Left colon (tissue), 2 donors: ENCODE measurements around the gene RANBP1. TPM values are rescaled to one million over a fixed set of nuclear protein-coding genes. Genes with fewer than 3 reads are reported as not detected.

Experiments
- microRNA-seq, 2 donors: library from miRNA; unstranded; fragments of <30 nt; microRNA quantifications; one replicate each; pipeline versions ENCODE4 v1.1.0 to v1.2.0, GENCODE V29; 2020
- total RNA-seq, 2 donors: library from RNA; stranded (reverse); fragmentation: NEBNext Ultra II Directional; extraction: Animal tissue kit (Norgen Biotek cat#: 25700); gene quantifications; one replicate each; pipeline ENCODE4 v1.2.1, GENCODE V29; 2021
- donor health status: DM: no; HTN: no; CAD: no.
- donor health status: DM: yes; HTN: yes; CAD: no.

The RANBP1 gene
- total RNA-seq, 2 donors from 2014 or later = 57.2 to 80.3 TPM

Small RNA genes within 50 kb of the gene (microRNA-seq; reads per million reads assigned to microRNA genes)
- 0 reads per million in 2 donors for gene MIR6816

Other genes starting within 250 kb of the RANBP1 start
- gene COMT, start 174.3 kb upstream of the RANBP1 start, total RNA-seq = 10 to 100 TPM; 58.2 to 71.3 TPM
- gene TXNRD2, start 174.3 kb upstream of the RANBP1 start, total RNA-seq = 10 to 100 TPM; 18.2 to 21.5 TPM
- gene ARVCF, start 99.3 kb upstream of the RANBP1 start, total RNA-seq = 10 to 100 TPM; 12.2 to 13.0 TPM
- 10 to 100 TPM; 28.7 to 29.9 TPM for gene TANGO2, start 95.0 kb upstream of the RANBP1 start, total RNA-seq
- gene DGCR8, start 35.9 kb upstream of the RANBP1 start, total RNA-seq = 10 to 100 TPM; 32.7 to 46.8 TPM
- gene TRMT2A, start 1.1 kb downstream of the RANBP1 start, total RNA-seq = 10 to 100 TPM; 33.3 to 36.4 TPM
- gene ZDHHC8, start 15.7 kb downstream of the RANBP1 start, total RNA-seq = 10 to 100 TPM; 36.9 to 37.0 TPM
- 1 to 10 TPM in 1 of 2 donors, under 1 TPM in 1; 0.58 to 1.5 TPM for gene CCDC188, start 35.0 kb downstream of the RANBP1 start, total RNA-seq
- gene RTN4R, start 152.2 kb downstream of the RANBP1 start, total RNA-seq = 1 to 10 TPM; 4.0 to 6.5 TPM
- gene DGCR6L, start 204.0 kb downstream of the RANBP1 start, total RNA-seq = 10 to 100 TPM; 25.7 to 26.1 TPM